GM12892 (cell line): ENCODE results near the gene PPT1.

Experiments used
- DNase-seq: peaks from one replicate; pipeline ENCODE4 v3.0.0; 2011; ENCODE audit not compliant: insufficient read length
- FAIRE-seq: peaks from 2 replicates; lab custom pipeline; 2011; peaks lifted over from hg19 to GRCh38; lab: Jason Lieb, UNC
- POLR2A ChIP-seq: IDR thresholded peaks from 2 replicates; pipeline ENCODE4 v1.6.1; 2011; ENCODE audit warnings: low read depth, low read length, control low read depth
- POLR2AphosphoS5 ChIP-seq: IDR thresholded peaks from 2 replicates; pipeline ENCODE4 v1.6.1; 2011; ENCODE audit warnings: low read depth, low read length, control low read depth
- TAF1 ChIP-seq: IDR thresholded peaks from 2 replicates; pipeline ENCODE4 v1.6.1; 2011; ENCODE audit warnings: low read depth, mild to moderate bottlenecking, control low read depth, low read length, borderline replicate concordance

PPT1 gene

GRCh38 chr1:40064797-40065499, 32.1 kb downstream of the PPT1 start:
- TF ChIP-seq TAF1, result no peak
- no peak for TF ChIP-seq POLR2A
- 0 out of 2 replicates have a peak, but pooled peaks have one; percentile 11 for TF ChIP-seq POLR2AphosphoS5
- FAIRE-seq, result peak; percentile 85
- no peak for DNase-seq

DNA sequence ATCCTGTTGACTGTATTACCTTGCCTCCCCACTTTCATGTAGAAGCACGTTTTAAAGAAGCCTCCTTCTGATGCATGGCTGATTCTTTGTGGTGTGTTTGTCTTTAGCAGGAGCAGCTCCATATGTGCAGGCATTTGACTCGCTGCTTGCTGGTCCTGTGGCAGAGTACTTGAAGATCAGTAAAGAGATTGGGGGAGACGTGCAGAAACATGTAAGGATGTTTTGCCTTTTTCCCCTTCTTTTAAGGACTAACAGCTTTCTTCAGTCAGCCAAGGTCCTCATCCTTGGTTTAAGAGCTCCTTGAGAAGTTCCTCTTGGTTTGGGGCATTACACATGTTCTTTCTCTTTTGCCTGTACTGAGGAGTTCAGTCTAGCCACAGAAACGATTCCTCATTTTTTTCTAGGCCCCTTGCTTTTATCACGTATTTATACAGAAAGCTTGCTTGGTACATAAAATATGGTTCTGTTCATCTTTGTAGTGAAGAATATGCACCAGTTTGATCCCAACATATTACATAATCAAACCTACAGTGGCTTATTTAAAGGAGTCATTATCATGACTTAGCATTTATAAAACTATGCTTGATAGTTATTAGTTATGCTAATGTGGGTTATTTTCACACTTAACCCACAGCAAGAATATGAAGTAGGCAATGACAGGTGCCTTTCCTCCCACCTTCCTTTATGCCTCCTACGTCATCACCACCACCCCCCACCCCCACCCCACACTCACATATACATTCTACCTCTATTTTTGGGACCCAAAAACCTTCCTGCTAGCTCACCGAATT, 36.9 kb downstream of the PPT1 start:
- no peak for DNase-seq
- peak; percentile 90 for FAIRE-seq
- TF ChIP-seq TAF1 (no peak), POLR2A (no peak; the same call in 1 of the 2 replicates), POLR2AphosphoS5 (no peak)

GRCh38 chr1:40059338-40059959, 37.6 kb downstream of the PPT1 start:
- DNase-seq (no peak), FAIRE-seq (no peak)
- no peak for TF ChIP-seq POLR2A
- TF ChIP-seq TAF1, result no peak
- TF ChIP-seq POLR2AphosphoS5, result no peak

DNA sequence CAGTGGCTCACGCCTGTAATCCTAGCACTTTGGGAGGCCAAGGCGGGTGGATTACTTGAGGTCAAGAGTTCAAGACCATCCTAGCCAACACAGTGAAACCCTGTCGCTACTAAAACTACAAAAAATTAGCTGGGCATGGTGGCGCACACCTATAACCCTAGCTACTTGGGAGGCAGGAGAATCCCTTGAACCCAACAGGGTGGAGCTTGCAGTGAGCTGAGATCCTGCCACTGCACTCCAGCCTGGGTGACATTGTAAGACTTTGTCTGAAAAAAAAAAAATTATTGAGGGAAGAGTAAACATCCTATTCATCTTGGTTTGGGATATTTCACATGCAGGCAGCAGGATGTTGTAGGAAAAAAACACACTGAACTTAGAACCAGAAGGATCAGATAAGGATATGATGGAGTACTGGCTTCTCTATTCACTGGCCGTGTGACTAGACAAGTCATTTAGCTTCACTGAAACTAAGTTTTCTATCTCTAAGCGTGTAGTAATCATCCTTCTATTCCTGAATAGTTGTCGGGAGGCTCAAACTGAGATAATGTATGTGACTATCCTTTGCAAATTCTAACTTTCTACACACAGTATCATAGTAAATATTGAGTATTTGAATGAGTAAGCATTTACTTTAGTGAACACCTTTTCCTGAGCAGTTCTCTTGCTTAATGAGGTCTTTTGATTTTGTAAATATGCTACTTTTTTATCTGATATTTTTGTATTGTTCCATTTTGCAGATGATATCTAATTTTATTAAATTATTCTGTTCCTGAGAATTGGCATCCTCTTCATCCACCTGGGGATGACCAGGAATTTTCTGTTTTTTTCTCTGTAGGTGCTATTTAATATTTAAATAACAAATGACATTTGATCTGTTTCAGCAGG, 38.4 kb downstream of the PPT1 start:
- DNase-seq, result no peak
- peak; percentile 48 for FAIRE-seq
- no peak for TF ChIP-seq POLR2A
- TF ChIP-seq TAF1, result no peak
- no peak for TF ChIP-seq POLR2AphosphoS5

DNA sequence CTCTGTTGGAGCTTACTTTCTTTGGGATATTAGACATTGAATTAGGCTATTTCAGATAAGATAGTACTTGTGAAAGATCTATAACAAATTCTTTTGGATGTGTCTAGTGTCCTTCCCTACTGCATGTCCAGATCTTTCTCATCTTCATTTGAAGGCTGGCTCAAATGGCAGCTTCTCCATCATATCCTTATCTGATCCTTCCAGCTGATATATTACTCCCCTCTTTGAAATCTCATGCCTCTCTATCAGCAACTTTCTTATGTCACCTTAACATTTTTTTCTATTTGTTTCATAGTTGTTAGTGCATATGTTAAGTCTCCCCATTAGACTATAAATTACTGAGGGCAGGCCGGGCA, 39.0 kb downstream of the PPT1 start:
- TF ChIP-seq TAF1 (no peak), POLR2AphosphoS5 (no peak), POLR2A (no peak)
- no peak for DNase-seq
- FAIRE-seq, result peak; percentile 27

- TF ChIP-seq POLR2A, result no peak
- no peak for DNase-seq
- peak; percentile 73 for FAIRE-seq
Observed at GRCh38 chr1:40057310-40058030, 39.6 kb downstream of the PPT1 start.

GRCh38 chr1:40056519-40057309, 40.3 kb downstream of the PPT1 start:
- FAIRE-seq, result peak; percentile 46
- TF ChIP-seq POLR2A, result no peak
- no peak for TF ChIP-seq POLR2AphosphoS5
- TF ChIP-seq TAF1, result no peak
- DNase-seq, result no peak

DNA sequence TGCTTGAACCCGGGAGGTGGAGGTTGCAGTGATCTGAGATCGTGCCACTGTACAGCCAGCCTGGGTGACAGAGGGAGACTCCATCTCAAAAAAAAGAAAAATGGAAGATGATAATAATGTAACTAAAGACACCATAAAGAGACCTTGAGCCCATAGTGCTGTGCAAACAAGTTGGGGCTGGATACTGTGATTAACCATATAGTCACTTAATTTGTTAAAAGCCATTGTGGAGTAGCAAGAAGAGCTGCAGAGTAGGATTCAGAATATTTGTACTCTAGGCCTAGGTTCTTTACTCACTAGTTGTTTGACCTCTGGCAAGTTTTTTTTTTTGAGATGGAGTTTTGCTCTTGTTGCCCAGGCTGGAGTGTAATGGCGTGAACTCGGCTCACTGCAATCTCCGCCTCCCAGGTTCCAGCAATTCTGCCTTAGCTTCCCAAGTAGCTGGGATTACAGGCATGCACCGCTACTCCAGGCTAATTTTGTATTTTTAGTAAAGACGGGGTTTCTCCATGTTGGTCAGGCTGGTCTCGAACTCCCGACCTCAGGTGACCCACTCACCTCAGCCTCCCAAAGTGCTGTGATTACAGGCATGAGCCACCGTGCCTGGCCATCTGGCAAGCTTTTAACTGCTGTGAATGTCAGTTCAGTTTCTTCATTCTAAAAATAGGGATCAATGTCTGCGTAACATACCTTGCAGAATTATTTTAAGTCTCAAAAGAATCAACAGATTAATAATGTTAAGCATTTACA, 43.7 kb downstream of the PPT1 start:
- FAIRE-seq (no peak), DNase-seq (no peak)
- TF ChIP-seq POLR2AphosphoS5 (no peak), POLR2A (no peak), TAF1 (no peak)

GRCh38 chr1:40050863-40051262, 46.2 kb downstream of the PPT1 start:
- DNase-seq (no peak), FAIRE-seq (peak; percentile 51)
- TF ChIP-seq TAF1, result no peak

GRCh38 chr1:40049725-40050124, 47.3 kb downstream of the PPT1 start:
- DNase-seq (no peak), FAIRE-seq (no peak)
- no peak for TF ChIP-seq POLR2AphosphoS5
- TF ChIP-seq POLR2A, result no peak
- no peak for TF ChIP-seq TAF1
